Measurements from ENCODE around the gene SRCIN1.

GRCh38 chr17:38563362-38564253, 42.1 kb downstream of the SRCIN1 start:
- TF ChIP-seq POLR2A (IDR thresholded peaks at IDR 0.05), result no peak
- TF ChIP-seq, protein P1, sequence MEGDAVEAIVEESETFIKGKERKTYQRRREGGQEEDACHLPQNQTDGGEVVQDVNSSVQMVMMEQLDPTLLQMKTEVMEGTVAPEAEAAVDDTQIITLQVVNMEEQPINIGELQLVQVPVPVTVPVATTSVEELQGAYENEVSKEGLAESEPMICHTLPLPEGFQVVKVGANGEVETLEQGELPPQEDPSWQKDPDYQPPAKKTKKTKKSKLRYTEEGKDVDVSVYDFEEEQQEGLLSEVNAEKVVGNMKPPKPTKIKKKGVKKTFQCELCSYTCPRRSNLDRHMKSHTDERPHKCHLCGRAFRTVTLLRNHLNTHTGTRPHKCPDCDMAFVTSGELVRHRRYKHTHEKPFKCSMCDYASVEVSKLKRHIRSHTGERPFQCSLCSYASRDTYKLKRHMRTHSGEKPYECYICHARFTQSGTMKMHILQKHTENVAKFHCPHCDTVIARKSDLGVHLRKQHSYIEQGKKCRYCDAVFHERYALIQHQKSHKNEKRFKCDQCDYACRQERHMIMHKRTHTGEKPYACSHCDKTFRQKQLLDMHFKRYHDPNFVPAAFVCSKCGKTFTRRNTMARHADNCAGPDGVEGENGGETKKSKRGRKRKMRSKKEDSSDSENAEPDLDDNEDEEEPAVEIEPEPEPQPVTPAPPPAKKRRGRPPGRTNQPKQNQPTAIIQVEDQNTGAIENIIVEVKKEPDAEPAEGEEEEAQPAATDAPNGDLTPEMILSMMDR (IDR thresholded peaks at IDR 0.05), result no peak
